ENCODE data around the gene APLP2.

The APLP2 gene

DNA sequence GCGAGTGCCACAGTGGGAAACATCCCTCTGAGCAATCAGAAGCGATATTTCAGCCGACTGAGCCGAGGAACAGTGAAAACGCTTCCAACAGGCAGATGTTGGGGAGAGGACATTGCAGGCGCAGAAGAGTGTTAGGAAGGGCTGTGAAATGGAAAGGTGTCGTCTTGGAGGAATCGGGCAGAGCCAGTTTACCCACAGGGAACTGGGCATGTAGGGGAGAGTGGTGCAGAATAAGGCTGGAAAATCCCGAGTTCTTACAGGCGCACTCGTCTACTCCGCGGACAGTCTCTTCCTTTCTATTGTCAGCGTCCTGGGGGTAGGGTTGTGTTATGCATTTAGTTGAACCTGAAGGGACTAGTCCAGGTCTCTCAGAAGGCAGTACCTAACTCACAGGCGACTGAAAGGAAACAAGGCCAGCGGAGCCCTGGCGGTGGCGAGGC is 1.1 kb upstream of the APLP2 start:
- no peaks in the 10 kb centered on the region for H3K9me2 ChIP-seq (replicated peaks; ENCODE audit: insufficient read depth, low read length)
- no peaks in the 10 kb centered on the region for H3K36me3 ChIP-seq (ENCODE audit: low read length)
- H3K27ac ChIP-seq (ENCODE audit: low read depth, low read length), result no peak overlapping the region
- peak overlapping the region; percentile 66 for H3K4me3 ChIP-seq (ENCODE audit: insufficient read depth, low read length, poor library complexity, severe bottlenecking)
- no peaks in the 10 kb centered on the region for H4K20me1 ChIP-seq (ENCODE audit: low read depth, low read length)
- peak overlapping the region; percentile 72 for H3K4me2 ChIP-seq (ENCODE audit: low read depth, low read length, poor library complexity, severe bottlenecking)
- H3K9ac ChIP-seq (ENCODE audit: low read length), result peak overlapping the region; percentile 65
- H3F3A ChIP-seq (ENCODE audit: insufficient read depth), result no peaks in the 10 kb centered on the region
- no peak overlapping the region for H2AFZ ChIP-seq (ENCODE audit: low read depth, low read length, severe bottlenecking)
- TF ChIP-seq, protein P1, sequence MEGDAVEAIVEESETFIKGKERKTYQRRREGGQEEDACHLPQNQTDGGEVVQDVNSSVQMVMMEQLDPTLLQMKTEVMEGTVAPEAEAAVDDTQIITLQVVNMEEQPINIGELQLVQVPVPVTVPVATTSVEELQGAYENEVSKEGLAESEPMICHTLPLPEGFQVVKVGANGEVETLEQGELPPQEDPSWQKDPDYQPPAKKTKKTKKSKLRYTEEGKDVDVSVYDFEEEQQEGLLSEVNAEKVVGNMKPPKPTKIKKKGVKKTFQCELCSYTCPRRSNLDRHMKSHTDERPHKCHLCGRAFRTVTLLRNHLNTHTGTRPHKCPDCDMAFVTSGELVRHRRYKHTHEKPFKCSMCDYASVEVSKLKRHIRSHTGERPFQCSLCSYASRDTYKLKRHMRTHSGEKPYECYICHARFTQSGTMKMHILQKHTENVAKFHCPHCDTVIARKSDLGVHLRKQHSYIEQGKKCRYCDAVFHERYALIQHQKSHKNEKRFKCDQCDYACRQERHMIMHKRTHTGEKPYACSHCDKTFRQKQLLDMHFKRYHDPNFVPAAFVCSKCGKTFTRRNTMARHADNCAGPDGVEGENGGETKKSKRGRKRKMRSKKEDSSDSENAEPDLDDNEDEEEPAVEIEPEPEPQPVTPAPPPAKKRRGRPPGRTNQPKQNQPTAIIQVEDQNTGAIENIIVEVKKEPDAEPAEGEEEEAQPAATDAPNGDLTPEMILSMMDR (IDR thresholded peaks at IDR 0.05; ENCODE audit: insufficient read depth, low read length, poor library complexity, severe bottlenecking), result no peak
- TF ChIP-seq EZH2phosphoT487 (conservative IDR thresholded peaks at IDR 0.05; ENCODE audit: low read length), result no peak
- no peaks in the 10 kb centered on the region for H3K9me3 ChIP-seq (ENCODE audit: insufficient read depth, low read length)
- peaks cover 32% of the 10 kb centered on the region for H3K79me2 ChIP-seq (ENCODE audit: insufficient read depth, low read length)
- H3K27me3 ChIP-seq (ENCODE audit: low read length), result no peaks in the 10 kb centered on the region

DNA sequence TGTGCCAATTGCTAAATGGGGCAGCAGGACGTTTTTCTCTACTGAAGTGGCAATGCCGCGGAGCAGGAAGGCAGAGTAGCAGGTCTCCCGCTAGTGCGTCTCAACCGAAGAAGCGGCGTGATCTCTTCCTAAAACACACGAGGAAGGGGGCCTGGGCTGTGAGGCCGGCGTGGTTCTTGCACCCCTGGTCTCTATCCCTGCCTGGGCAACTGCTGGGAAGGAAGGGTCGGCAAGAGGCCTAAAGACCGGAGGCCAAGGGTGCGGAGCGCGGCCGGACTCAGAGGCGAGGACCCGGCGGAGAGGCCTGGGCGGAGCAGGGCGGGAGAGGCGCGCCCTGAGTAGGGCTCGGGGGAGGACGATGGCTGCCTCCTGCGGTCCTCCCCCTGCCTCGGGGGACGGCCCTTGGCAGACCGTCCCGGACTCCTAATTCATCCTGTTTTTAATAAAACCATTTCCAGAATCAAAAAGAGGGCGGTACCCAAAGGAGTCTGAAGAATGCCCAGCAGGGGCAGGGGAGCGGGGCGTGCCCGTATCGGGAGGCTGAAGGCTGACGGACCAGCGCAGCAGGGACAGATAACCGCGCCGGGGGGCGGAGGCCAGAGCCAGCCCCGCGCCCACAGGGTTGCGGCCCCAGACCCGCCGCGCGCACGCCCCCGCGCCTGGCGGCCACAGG is 572 bp upstream of the APLP2 start:
- H3K4me3 ChIP-seq (ENCODE audit: insufficient read depth, low read length, poor library complexity, severe bottlenecking), result peak overlapping the region; percentile 66
- no peaks in the 10 kb centered on the region for H3K27me3 ChIP-seq (ENCODE audit: low read length)
- peak overlapping the region; percentile 65 for H3K9ac ChIP-seq (ENCODE audit: low read length)
- peak overlapping the region; percentile 93 for H2AFZ ChIP-seq (ENCODE audit: low read depth, low read length, severe bottlenecking)
- TF ChIP-seq, protein P1 (IDR thresholded peaks at IDR 0.05; ENCODE audit: insufficient read depth, low read length, poor library complexity, severe bottlenecking), result no peak
- no peak for TF ChIP-seq EZH2phosphoT487 (conservative IDR thresholded peaks at IDR 0.05; ENCODE audit: low read length)
- H3K9me3 ChIP-seq (ENCODE audit: insufficient read depth, low read length), result no peaks in the 10 kb centered on the region
- H3F3A ChIP-seq (ENCODE audit: insufficient read depth), result no peaks in the 10 kb centered on the region
- H3K4me2 ChIP-seq (ENCODE audit: low read depth, low read length, poor library complexity, severe bottlenecking), result peak overlapping the region; percentile 72
- peaks cover 38% of the 10 kb centered on the region for H3K79me2 ChIP-seq (ENCODE audit: insufficient read depth, low read length)
- no peak overlapping the region for H3K27ac ChIP-seq (ENCODE audit: low read depth, low read length)
- 0 out of 2 replicates have a peak, but pooled peaks cover 3% of the 10 kb centered on the region for H4K20me1 ChIP-seq (ENCODE audit: low read depth, low read length)
- H3K9me2 ChIP-seq (replicated peaks; ENCODE audit: insufficient read depth, low read length), result no peaks in the 10 kb centered on the region
- H3K36me3 ChIP-seq (ENCODE audit: low read length), result no peaks in the 10 kb centered on the region

DNA sequence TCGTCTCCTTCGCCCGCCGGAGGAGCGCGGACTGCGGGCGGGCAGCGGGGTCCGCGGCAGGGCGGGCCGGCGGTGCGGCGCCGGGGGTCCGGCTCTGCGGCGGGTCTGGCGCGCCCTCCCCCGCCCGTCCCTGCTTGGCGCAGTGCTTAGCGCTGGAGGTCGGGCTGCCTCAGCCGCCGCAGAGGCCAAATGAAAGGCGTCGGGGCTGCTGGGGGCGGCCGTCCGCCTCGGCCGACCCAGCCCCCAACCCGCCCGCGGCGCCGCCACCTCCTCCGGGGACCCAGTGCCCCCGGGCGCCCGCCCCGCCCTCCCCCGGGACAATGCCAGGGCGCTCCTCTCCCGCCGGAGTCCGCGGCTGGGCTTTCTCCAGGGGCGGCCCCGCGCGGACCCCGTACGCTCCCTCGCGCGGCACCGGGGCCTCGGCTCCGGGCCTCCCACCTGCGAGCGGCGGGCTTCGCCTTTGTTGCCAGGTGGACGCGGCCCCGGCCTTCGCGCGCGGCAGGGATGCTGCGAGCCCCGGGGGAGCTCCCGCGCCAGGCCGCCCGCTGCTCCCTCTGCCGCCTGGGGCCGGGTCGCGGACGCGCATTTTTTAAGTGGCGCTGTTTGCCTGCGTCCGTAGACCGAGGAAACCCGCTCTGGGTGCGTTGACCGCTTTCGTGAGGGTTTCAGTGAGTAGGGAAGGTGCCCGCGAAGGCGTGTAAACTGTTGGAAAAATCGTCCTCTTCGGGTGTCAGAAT is 583 bp downstream of the APLP2 start:
- peak overlapping the region; percentile 69 for H3K4me3 ChIP-seq (ENCODE audit: insufficient read depth, low read length, poor library complexity, severe bottlenecking)
- no peaks in the 10 kb centered on the region for H3K36me3 ChIP-seq (ENCODE audit: low read length)
- TF ChIP-seq, protein P1 (IDR thresholded peaks at IDR 0.05; ENCODE audit: insufficient read depth, low read length, poor library complexity, severe bottlenecking), result no peak
- TF ChIP-seq EZH2phosphoT487 (conservative IDR thresholded peaks at IDR 0.05; ENCODE audit: low read length), result no peak
- peak overlapping the region; percentile 98 for H3K4me2 ChIP-seq (ENCODE audit: low read depth, low read length, poor library complexity, severe bottlenecking)
- H3K9me3 ChIP-seq (ENCODE audit: insufficient read depth, low read length), result no peaks in the 10 kb centered on the region
- H4K20me1 ChIP-seq (ENCODE audit: low read depth, low read length), result 0 out of 2 replicates have a peak, but pooled peaks cover 3% of the 10 kb centered on the region
- H3F3A ChIP-seq (ENCODE audit: insufficient read depth), result no peaks in the 10 kb centered on the region; the same call in 1 of the 2 replicates
- no peaks in the 10 kb centered on the region for H3K27me3 ChIP-seq (ENCODE audit: low read length)
- H2AFZ ChIP-seq (ENCODE audit: low read depth, low read length, severe bottlenecking), result no peak overlapping the region
- peak overlapping the region; percentile 74 for H3K27ac ChIP-seq (ENCODE audit: low read depth, low read length)
- H3K9me2 ChIP-seq (replicated peaks; ENCODE audit: insufficient read depth, low read length), result no peaks in the 10 kb centered on the region
- peaks cover 49% of the 10 kb centered on the region for H3K79me2 ChIP-seq (ENCODE audit: insufficient read depth, low read length)
- H3K9ac ChIP-seq (ENCODE audit: low read length), result peak overlapping the region; percentile 75
